Fibroblast of skin of right biceps (primary cell): ENCODE measurements around the gene KRT27.
"Not testable (repeated sequence)": the region's sequence is repeated elsewhere in the genome, so short reads cannot be mapped to it uniquely, and the experiment has no call there.

ENCODE experiments used
- DNase-seq: peaks from one replicate; pipeline ENCODE4 v3.0.0-alpha.2; 2013

KRT27 gene

GRCh38 chr17:40750391-40750790, 32.0 kb downstream of the KRT27 start:
- no peak for DNase-seq

GRCh38 chr17:40748666-40749065, 33.7 kb downstream of the KRT27 start:
- DNase-seq, result not testable (repeated sequence)

- no peak for DNase-seq
Observed at GRCh38 chr17:40738553-40738952, 43.8 kb downstream of the KRT27 start.

GRCh38 chr17:40735016-40735415, 47.3 kb downstream of the KRT27 start:
- no peak for DNase-seq

GRCh38 chr17:40734018-40734417, 48.3 kb downstream of the KRT27 start:
- DNase-seq, result no peak

GRCh38 chr17:40730970-40731369, 51.4 kb downstream of the KRT27 start:
- DNase-seq, result no peak

DNA sequence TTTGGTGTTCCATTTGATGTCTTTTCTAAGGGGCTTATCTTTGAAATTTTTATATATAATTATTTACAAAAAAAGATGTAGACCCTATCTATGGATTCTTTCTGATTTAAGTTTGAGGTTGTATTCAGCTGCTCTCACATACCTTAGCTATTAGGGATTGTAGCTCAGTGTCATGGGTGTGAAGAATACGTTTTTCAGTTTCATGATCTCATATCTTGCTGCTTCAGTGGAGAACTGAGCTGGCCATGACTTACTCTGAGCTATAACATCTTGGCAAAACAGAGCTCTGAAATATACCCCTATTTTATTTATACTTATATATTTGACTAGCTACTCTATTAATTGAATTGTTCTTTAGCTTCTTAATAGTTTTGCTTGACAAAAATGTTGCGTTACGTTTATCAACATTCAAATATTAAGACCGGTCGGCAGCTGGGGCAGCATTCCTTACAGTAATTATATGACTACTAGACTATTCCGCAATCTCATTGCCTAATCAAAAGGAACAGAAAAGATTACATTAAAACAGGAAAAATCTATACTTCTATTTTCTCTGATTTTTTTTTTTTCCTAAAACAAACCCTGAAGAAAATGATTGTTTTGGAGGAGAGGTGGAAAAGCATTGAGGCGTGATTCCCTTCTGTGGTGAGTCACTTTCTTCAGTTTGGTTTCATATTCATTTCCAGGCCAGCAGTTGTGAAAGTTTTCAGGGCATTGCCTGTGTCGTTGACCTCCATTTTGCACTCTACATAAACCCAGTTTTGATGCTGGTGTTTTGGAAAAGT, 54.7 kb downstream of the KRT27 start:
- DNase-seq, result no peak

DNA sequence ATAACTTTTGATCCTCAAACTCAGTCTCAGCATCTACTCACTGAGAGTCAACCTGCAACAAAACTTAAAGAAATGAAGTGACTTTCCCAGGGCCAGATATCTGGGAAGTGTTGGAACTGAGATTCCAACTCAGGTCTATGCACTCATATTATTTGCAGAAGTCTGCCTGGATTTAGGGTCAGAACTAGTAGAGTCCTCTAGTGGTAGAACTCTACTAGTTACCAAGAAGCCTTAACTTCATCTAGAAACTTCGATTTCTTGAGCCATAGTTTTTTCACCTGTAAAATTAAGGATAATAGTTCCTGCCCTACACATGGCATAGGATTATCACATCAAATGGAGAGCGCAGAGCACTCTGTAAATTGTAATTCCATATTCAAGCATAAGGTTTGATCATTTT, 55.4 kb downstream of the KRT27 start:
- DNase-seq, result no peak
